ENCODE measurements around the gene RPS6KL1. TPM values are rescaled to one million over a fixed set of nuclear protein-coding genes. Genes with fewer than 3 reads are reported as not detected.

The RPS6KL1 gene
- total RNA-seq, 4 donors from 2014 or later: 0.83 to 1.7 (median 1.3) TPM

DNA sequence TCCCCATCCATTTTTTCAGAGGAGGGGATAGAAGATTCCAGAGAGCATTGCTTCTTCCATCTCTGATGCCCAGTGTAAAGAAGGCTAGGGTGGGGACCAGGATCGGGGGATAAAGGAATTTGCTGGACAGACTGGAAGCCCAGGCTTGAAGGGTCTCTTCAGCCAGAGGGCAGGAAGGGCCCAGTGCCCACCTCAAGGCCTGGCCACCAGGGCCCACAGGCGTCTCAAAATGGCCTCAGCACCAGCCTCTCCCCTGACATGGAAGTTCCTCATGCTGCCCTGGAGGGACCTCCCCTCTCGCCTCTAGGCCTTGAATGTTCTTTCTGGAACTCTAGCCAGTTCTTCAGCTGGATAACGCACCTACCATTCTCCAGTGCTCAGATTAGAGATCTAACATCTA lies 2.8 kb downstream of the RPS6KL1 start:
- H3K27me3 ChIP-seq: no peaks in the 10 kb centered on the region
- intact Hi-C loops (cut with DNase I): no loop called here
- TF ChIP-seq POLR2A (IDR thresholded peaks at IDR 0.05) (no peak), CTCF (IDR thresholded peaks at IDR 0.05) (no peak)
- H3K27ac ChIP-seq: no peak overlapping the region
- H3K4me3 ChIP-seq: no peak overlapping the region
- WGBS, 2 donors: 80 to 82% methylated on average over 4 of the region's 4 CpGs
- DNase-seq: no peak
- peaks cover 20 to 67% (median 45%) of the 10 kb centered on the region in 3 donors for H3K4me1 ChIP-seq
- H3K36me3 ChIP-seq: no peaks in the 10 kb centered on the region
- H3K9me3 ChIP-seq: no peaks in the 10 kb centered on the region

DNA sequence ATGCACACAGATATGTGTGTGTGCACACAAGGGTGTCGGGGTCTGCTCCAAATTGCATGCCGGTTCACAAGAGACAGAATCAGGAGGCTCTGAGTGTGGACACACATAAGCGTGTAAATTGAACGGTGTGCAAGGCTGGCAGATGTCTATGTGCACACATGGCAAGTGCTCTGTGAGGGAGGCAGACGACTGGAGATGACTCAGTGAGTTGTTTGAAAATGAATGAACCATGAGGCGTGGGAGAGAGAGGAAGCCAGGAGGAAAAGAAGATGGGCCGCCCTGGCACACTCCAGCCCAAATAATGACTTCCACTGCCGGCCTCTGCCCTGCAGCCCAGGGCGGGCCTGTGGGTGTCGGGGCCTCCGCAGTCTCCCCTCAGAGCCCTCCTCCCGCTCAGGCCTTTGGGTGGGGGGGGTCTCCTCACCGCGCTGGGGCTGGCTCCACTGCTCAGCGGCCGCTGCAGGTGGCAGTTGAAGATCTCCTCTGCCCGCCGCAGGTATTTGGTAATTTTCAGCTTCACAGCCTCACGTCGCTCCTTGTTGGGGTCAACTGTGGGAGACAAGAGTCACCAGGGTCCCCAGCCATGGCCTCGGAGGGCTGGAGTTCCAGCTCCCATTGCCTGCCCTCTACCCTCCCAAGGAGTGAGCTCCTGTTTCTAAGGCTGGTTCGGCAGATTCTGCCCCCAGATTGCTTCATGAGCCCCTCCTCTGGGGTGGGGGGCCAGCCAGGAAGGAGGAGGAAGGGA lies 3.5 kb downstream of the RPS6KL1 start:
- WGBS, 2 donors: 40 to 52% methylated on average over 11 of the region's 22 CpGs
- no peaks in the 10 kb centered on the region for H3K36me3 ChIP-seq
- H3K4me3 ChIP-seq: no peak overlapping the region
- no peak for TF ChIP-seq POLR2A (IDR thresholded peaks at IDR 0.05)
- no peak for TF ChIP-seq CTCF (IDR thresholded peaks at IDR 0.05)
- intact Hi-C loops (cut with DNase I): loop anchor here (10.0 kb wide), 1 partner anchor 165 kb away; no protein-coding TSS in a partner anchor
- H3K27me3 ChIP-seq: no peaks in the 10 kb centered on the region
- H3K4me1 ChIP-seq: peaks cover 20 to 73% (median 45%) of the 10 kb centered on the region in 3 donors
- H3K27ac ChIP-seq: no peak overlapping the region
- DNase-seq: no peak
- no peaks in the 10 kb centered on the region for H3K9me3 ChIP-seq

- H3K27me3 ChIP-seq: no peaks in the 10 kb centered on the region
- DNase-seq: no peak
- H3K4me3 ChIP-seq: no peak overlapping the region
- H3K36me3 ChIP-seq: no peaks in the 10 kb centered on the region
- peak overlapping the region in 3 of 4 donors; percentile 44 to 64 (median 61) for H3K27ac ChIP-seq
- 77 to 95% methylated on average over 2 to 7 of the region's 9 CpGs for WGBS, 2 donors
- no peaks in the 10 kb centered on the region for H3K9me3 ChIP-seq
- intact Hi-C loops (cut with DNase I): loop anchor here (10.0 kb wide), 1 partner anchor 166 kb away; no protein-coding TSS in a partner anchor
- H3K4me1 ChIP-seq: peaks cover 24 to 81% (median 55%) of the 10 kb centered on the region in 3 donors
- TF ChIP-seq POLR2A (IDR thresholded peaks at IDR 0.05) (no peak), CTCF (IDR thresholded peaks at IDR 0.05) (no peak)
These were observed 4.7 kb downstream of the RPS6KL1 start for GRCh38 chr14:74918380-74918779.

DNA sequence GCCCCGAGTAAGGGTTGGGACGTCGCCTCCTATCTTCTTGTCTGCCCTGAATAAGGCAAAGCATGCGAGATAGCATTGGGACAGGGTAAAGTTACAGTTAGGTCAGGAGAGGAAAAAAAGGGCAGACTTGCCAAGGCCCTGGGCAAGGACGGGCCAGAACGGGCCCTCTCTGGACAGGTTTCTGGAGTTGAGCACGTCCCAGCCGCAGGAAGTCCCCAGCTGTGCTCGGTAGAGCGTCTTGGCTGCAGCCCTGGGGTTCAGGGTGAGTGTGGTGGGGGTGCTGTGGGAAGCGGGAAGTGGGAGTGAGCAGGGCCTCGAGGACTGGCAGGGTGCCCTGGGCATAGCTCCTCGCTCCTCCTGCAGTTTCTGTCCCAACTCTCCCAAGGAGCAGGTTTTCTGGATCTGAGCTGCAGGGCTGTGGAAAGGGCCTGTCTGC lies 5.4 kb downstream of the RPS6KL1 start:
- WGBS, 2 donors: 24 to 32% methylated on average over 7 to 13 of the region's 13 CpGs

More for the DNA sequence above, 5.4 kb downstream of the RPS6KL1 start:
- no peak for DNase-seq
- H3K27me3 ChIP-seq: no peaks in the 10 kb centered on the region
- peak overlapping the region; percentile 22 to 81 (median 54) for H3K27ac ChIP-seq
- H3K9me3 ChIP-seq: no peaks in the 10 kb centered on the region
- TF ChIP-seq CTCF (IDR thresholded peaks at IDR 0.05) (no peak), POLR2A (IDR thresholded peaks at IDR 0.05) (no peak)
- peaks cover 24 to 78% (median 55%) of the 10 kb centered on the region in 3 donors for H3K4me1 ChIP-seq
- H3K4me3 ChIP-seq: no peak overlapping the region
- intact Hi-C loops (cut with DNase I): loop anchor here (10.0 kb wide), 1 partner anchor 167 kb away; no protein-coding TSS in a partner anchor
- H3K36me3 ChIP-seq: no peaks in the 10 kb centered on the region

Data from esophagus squamous epithelium (tissue), 5 donors.